HepG2 (cell line): ENCODE data around the gene TXNRD3. TPM values are rescaled to one million over a fixed set of nuclear protein-coding genes. Genes with fewer than 3 reads are reported as not detected.

Source experiments
- ATAC-seq: fragments of 200-7000 bp; cut with Tn5 transposase; 3 replicates; pipeline ENCODE4 v1.9.1; 2020; ENCODE audit warnings: mild to moderate bottlenecking, moderate library complexity
- BruUV-seq: library from RNA; stranded (reverse); fragments of 400-500 nt; replicated peaks from 2 replicates; lab custom pipeline; 2021; lab: Mats Ljungman, UMichigan
- CTCF ChIA-PET: fragments of 300-600 bp; formaldehyde crosslinking; extraction: SDS; loops from one replicate; lab custom pipeline; 2021; ENCODE audit warnings: low total read pairs, inconsistent platforms, low intra/inter-chr PET ratio; lab: Yijun Ruan, JAX
- POLR2A ChIA-PET: fragments of 350-600 bp; sonication (Branson Sonifier 250); formaldehyde crosslinking; loops from one replicate; lab custom pipeline; 2020; ENCODE audit warnings: antibody characterized with exemption, inconsistent platforms; lab: Yijun Ruan, JAX
- DNase-seq: peaks from one replicate; pipeline ENCODE4 v3.0.0-alpha.2; 2015; ENCODE audit warnings: low spot score
- FAIRE-seq: peaks from 3 replicates; lab custom pipeline; 2011; peaks lifted over from hg19 to GRCh38; lab: Jason Lieb, UNC
- H2AFZ ChIP-seq: one replicate; pipeline ENCODE4 v1.6.1; 2011; ENCODE audit warnings: low read length, inconsistent platforms
- H3K27ac ChIP-seq: fragments of 300-600 bp; 3 replicates; pipeline ENCODE4 v1.8.0; 2011; ENCODE audit warnings: mixed run types, mild to moderate bottlenecking, mixed read lengths, low read length, inconsistent platforms; ENCODE audit not compliant: insufficient read depth; ENCODE audit errors: extremely low read length
- H3K27me3 ChIP-seq, 2 experiments: fragments of 200-600 bp in 1 of 2; 2 replicates in 1 of 2; 3 replicates in 1 of 2; pipeline versions ENCODE4 v1.6.0 to v1.8.0; 2011; ENCODE audit warnings: low read length in 2 of 2, mild to moderate bottlenecking in 2 of 2, moderate library complexity in 2 of 2, inconsistent platforms in 1 of 2; ENCODE audit not compliant: insufficient read depth in 2 of 2, control insufficient read depth in 1 of 2
- H3K36me3 ChIP-seq, 2 experiments: fragments of 200-600 bp in 1 of 2; replicated peaks in 1 of 2; 2 replicates in 1 of 2; 3 replicates in 1 of 2; pipeline versions ENCODE4 v1.5.1 to v1.8.0; 2011; ENCODE audit warnings: low read length in 2 of 2, inconsistent platforms in 1 of 2; ENCODE audit not compliant: insufficient read depth in 2 of 2, control insufficient read depth in 1 of 2
- H3K4me1 ChIP-seq: 2 replicates; pipeline ENCODE4 v1.5.1; 2012; ENCODE audit warnings: low read length, inconsistent platforms; ENCODE audit not compliant: insufficient read depth
- H3K4me2 ChIP-seq: 2 replicates; pipeline ENCODE4 v1.6.0; 2011; ENCODE audit warnings: low read depth, low read length, inconsistent platforms
- H3K4me3 ChIP-seq, 3 experiments: fragments of 200-600 bp in 1 of 3; sonication (generic), shearing (Covaris generic) in 1 of 3; replicated peaks in 1 of 3; 2 replicates each; pipeline ENCODE4 v1.5.1; 2011 to 2016; ENCODE audit warnings: low read length in 3 of 3, inconsistent platforms in 2 of 3, low read depth in 2 of 3, mild to moderate bottlenecking in 2 of 3, control low read depth in 1 of 3, mixed read lengths in 1 of 3; ENCODE audit not compliant: insufficient read depth in 1 of 3
- H3K79me2 ChIP-seq: one replicate; pipeline ENCODE4 v1.6.1; 2011; ENCODE audit warnings: low read length, inconsistent platforms; ENCODE audit not compliant: insufficient read depth
- H3K9ac ChIP-seq: 2 replicates; pipeline ENCODE4 v1.6.0; 2011; ENCODE audit warnings: mild to moderate bottlenecking, low read depth, low read length, inconsistent platforms; ENCODE audit not compliant: insufficient read depth
- H3K9me3 ChIP-seq: 2 replicates; pipeline ENCODE4 v1.5.1; 2012; ENCODE audit warnings: mild to moderate bottlenecking, low read length
- H4K20me1 ChIP-seq: 2 replicates; pipeline ENCODE4 v1.6.0; 2011; ENCODE audit warnings: inconsistent platforms, mild to moderate bottlenecking, low read length, moderate library complexity; ENCODE audit not compliant: insufficient read depth
- AGO2 ChIP-seq: fragments of 200-400 bp; formaldehyde crosslinking; optimal IDR thresholded peaks from 2 replicates; pipeline ENCODE3; 2017; ENCODE audit warnings: mild to moderate bottlenecking, low read depth, low read length, moderate library complexity
- ELF4 ChIP-seq: sonication (generic); formaldehyde crosslinking; IDR thresholded peaks from 2 replicates; pipeline ENCODE4 v1.5.0; 2020; ENCODE audit warnings: missing genetic modification reagents, mild to moderate bottlenecking, moderate library complexity, borderline replicate concordance
- HDAC6 ChIP-seq: fragments of 200-600 bp; sonication (generic); IDR thresholded peaks from 2 replicates; pipeline ENCODE4 v1.7.0; 2017; ENCODE audit warnings: mild to moderate bottlenecking, antibody characterized with exemption, low read length, low read depth
- HNF4A ChIP-seq: sonication (generic); formaldehyde crosslinking; IDR thresholded peaks from 2 replicates; pipeline ENCODE4 v1.4.0; 2020; ENCODE audit warnings: missing genetic modification reagents
- MIER3 ChIP-seq: IDR thresholded peaks from 2 replicates; pipeline ENCODE4 v1.6.1; 2016; ENCODE audit warnings: missing compliant biosample characterization, borderline replicate concordance
- NR1H2 ChIP-seq: sonication (generic); formaldehyde crosslinking; IDR thresholded peaks from 2 replicates; pipeline ENCODE4 v1.8.1; 2022; ENCODE audit warnings: low read depth, missing genetic modification reagents, borderline replicate concordance
- RBAK ChIP-seq: sonication (generic); formaldehyde crosslinking; IDR thresholded peaks from 2 replicates; pipeline ENCODE4 v1.5.1; 2020; ENCODE audit warnings: mild to moderate bottlenecking, missing genetic modification reagents
- RXRA ChIP-seq: sonication (generic); formaldehyde crosslinking; IDR thresholded peaks from 2 replicates; pipeline ENCODE4 v1.5.1; 2020; ENCODE audit warnings: missing genetic modification reagents
- SPEN ChIP-seq: sonication (generic); formaldehyde crosslinking; IDR thresholded peaks from 2 replicates; pipeline ENCODE4 v1.5.1; 2020; ENCODE audit warnings: low read depth, mild to moderate bottlenecking, missing genetic modification reagents
- TSC22D2 ChIP-seq: sonication (generic); formaldehyde crosslinking; IDR thresholded peaks from 2 replicates; pipeline ENCODE4 v1.5.1; 2020; ENCODE audit warnings: missing genetic modification reagents, mild to moderate bottlenecking, borderline replicate concordance
- ZKSCAN5 ChIP-seq: sonication (generic); formaldehyde crosslinking; IDR thresholded peaks from 2 replicates; pipeline ENCODE4 v1.5.1; 2020; ENCODE audit warnings: mild to moderate bottlenecking, missing genetic modification reagents
- ZNF253 ChIP-seq: sonication (generic); formaldehyde crosslinking; IDR thresholded peaks from 2 replicates; pipeline ENCODE4 v1.8.0; 2022; ENCODE audit warnings: mild to moderate bottlenecking, missing genetic modification reagents, borderline replicate concordance
- ZNF343 ChIP-seq: sonication (generic); formaldehyde crosslinking; IDR thresholded peaks from 2 replicates; pipeline ENCODE4 v1.4.0; 2020; ENCODE audit warnings: mild to moderate bottlenecking, missing genetic modification reagents
- ZNF605 ChIP-seq: sonication (generic); formaldehyde crosslinking; IDR thresholded peaks from 2 replicates; pipeline ENCODE4 v1.8.0; 2022; ENCODE audit warnings: mild to moderate bottlenecking, missing genetic modification reagents
- ZNF660 ChIP-seq: sonication (generic); formaldehyde crosslinking; IDR thresholded peaks from 2 replicates; pipeline ENCODE4 v1.5.1; 2020; ENCODE audit warnings: mild to moderate bottlenecking, low read depth, missing genetic modification reagents, borderline replicate concordance
- ZNF678 ChIP-seq: sonication (generic); formaldehyde crosslinking; IDR thresholded peaks from 2 replicates; pipeline ENCODE4 v1.4.0; 2020; ENCODE audit warnings: mild to moderate bottlenecking, missing genetic modification reagents
- ZNF713 ChIP-seq: sonication (generic); formaldehyde crosslinking; IDR thresholded peaks from 2 replicates; pipeline ENCODE4 v1.4.0; 2020; ENCODE audit warnings: mild to moderate bottlenecking, missing genetic modification reagents
- ZSCAN9 ChIP-seq: IDR thresholded peaks from 2 replicates; pipeline ENCODE4 v1.6.1; 2016; ENCODE audit warnings: borderline replicate concordance
- WGBS: methylation state at CpG from one replicate; pipeline ENCODE4 v1.1.6; 2017; ENCODE audit warnings: low lambda C conversion rate; 5-methylcytosine and 5-hydroxymethylcytosine counted together
- in situ Hi-C: cut with HindIII; loops from 2 replicates; pipeline ENCODE4 v1.10.0; 2017; ENCODE audit warnings: low pct_unique_long_range_greater_than_20kb; ENCODE audit not compliant: extremely low pct_ligation_motif_present
- intact Hi-C: fragments of 100-400 bp; cut with micrococcal nuclease; formaldehyde crosslinking; loops from one replicate; pipeline ENCODE4 v1.10.0; 2022; ENCODE audit not compliant: unreplicated experiment
- polyA plus RNA-seq, 8 experiments: library from polyadenylated mRNA; depleted of rRNA in 3 of 8; stranded (reverse) in 7 of 8; unstranded in 1 of 8; fragments of >200 nt; fragmentation: Illumina TruSeq in 4 of 8; extraction: Trizol in 4 of 8; gene quantifications; 2 replicates each; pipeline versions ENCODE4 v1.2.1 to v1.2.3, GENCODE V29; 2011 to 2016; ENCODE audit warnings: low read depth in 4 of 8, missing spikeins in 1 of 8, mixed read lengths in 1 of 8; ENCODE audit not compliant: insufficient read depth in 1 of 8
- total RNA-seq, 5 experiments: library from RNA; depleted of rRNA; stranded (reverse); fragments of >200 nt; fragmentation: Illumina TruSeq; extraction: Trizol; gene quantifications; 2 replicates each; pipeline ENCODE4 v1.2.3, GENCODE V29; 2016; ENCODE audit warnings: low read depth in 1 of 5
- TF ChIP-seq, protein P1 (sequence below): sonication (generic); formaldehyde crosslinking; IDR thresholded peaks from 2 replicates; pipeline ENCODE4 v1.5.1; 2020; ENCODE audit warnings: mild to moderate bottlenecking, missing genetic modification reagents, moderate library complexity
- TF ChIP-seq, protein P2 (sequence below): sonication (generic); formaldehyde crosslinking; IDR thresholded peaks from 2 replicates; pipeline ENCODE4 v1.5.0; 2020; ENCODE audit warnings: missing genetic modification reagents

Gene TXNRD3
- total and polyA plus RNA-seq, 2 of the 13 experiments (the other 11 are each of a cell fraction or from before 2014, with no cell fraction given) = 4.8 to 20.7 TPM

- intact Hi-C loops (no loop called here), in situ Hi-C loops (no loop called here)
- peaks cover 0 to 58% of the 10 kb centered on the region in 2 experiments; a peak in 4 of 5 replicates for H3K27me3 ChIP-seq
- no peaks in the 10 kb centered on the region for H3K36me3 ChIP-seq
- no peak overlapping the region for H3K9ac ChIP-seq
- POLR2A ChIA-PET = no interaction called here
- TF ChIP-seq, protein P1, sequence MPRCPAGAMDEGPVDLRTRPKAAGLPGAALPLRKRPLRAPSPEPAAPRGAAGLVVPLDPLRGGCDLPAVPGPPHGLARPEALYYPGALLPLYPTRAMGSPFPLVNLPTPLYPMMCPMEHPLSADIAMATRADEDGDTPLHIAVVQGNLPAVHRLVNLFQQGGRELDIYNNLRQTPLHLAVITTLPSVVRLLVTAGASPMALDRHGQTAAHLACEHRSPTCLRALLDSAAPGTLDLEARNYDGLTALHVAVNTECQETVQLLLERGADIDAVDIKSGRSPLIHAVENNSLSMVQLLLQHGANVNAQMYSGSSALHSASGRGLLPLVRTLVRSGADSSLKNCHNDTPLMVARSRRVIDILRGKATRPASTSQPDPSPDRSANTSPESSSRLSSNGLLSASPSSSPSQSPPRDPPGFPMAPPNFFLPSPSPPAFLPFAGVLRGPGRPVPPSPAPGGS (CRISPR knock-in tag) = no peak
- TF ChIP-seq ZNF343 (CRISPR knock-in tag) (no peak), TSC22D2 (CRISPR knock-in tag) (no peak), RXRA (CRISPR knock-in tag) (no peak), ZKSCAN5 (CRISPR knock-in tag) (no peak), AGO2 (no peak), HNF4A (no peak), ZNF660 (CRISPR knock-in tag) (no peak), MIER3 (no peak), ELF4 (CRISPR knock-in tag) (no peak), RBAK (CRISPR knock-in tag) (no peak), ZNF678 (no peak), HDAC6 (no peak), ZNF713 (CRISPR knock-in tag) (no peak), ZNF605 (no peak), SPEN (CRISPR knock-in tag) (no peak), ZNF253 (CRISPR knock-in tag) (no peak), NR1H2 (CRISPR knock-in tag) (no peak), ZSCAN9 (no peak)
- TF ChIP-seq, protein P2, sequence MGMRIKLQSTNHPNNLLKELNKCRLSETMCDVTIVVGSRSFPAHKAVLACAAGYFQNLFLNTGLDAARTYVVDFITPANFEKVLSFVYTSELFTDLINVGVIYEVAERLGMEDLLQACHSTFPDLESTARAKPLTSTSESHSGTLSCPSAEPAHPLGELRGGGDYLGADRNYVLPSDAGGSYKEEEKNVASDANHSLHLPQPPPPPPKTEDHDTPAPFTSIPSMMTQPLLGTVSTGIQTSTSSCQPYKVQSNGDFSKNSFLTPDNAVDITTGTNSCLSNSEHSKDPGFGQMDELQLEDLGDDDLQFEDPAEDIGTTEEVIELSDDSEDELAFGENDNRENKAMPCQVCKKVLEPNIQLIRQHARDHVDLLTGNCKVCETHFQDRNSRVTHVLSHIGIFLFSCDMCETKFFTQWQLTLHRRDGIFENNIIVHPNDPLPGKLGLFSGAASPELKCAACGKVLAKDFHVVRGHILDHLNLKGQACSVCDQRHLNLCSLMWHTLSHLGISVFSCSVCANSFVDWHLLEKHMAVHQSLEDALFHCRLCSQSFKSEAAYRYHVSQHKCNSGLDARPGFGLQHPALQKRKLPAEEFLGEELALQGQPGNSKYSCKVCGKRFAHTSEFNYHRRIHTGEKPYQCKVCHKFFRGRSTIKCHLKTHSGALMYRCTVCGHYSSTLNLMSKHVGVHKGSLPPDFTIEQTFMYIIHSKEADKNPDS = no peak
- H3K9me3 ChIP-seq = peaks cover 7% of the 10 kb centered on the region; the same call in 1 of the 2 replicates
- H3K27ac ChIP-seq = no peak overlapping the region
- CTCF ChIA-PET = no interaction called here
- no peaks in the 10 kb centered on the region for H3K79me2 ChIP-seq
- no peak overlapping the region for H2AFZ ChIP-seq
- ATAC-seq (no peak), FAIRE-seq (no peak), DNase-seq (no peak)
- no peak overlapping the region for H3K4me3 ChIP-seq
- peaks cover 9% of the 10 kb centered on the region; the same call in 1 of the 2 replicates for H3K4me1 ChIP-seq
- no peaks in the 10 kb centered on the region for H4K20me1 ChIP-seq
- no TSS peak for BruUV-seq
- no CpG with 5 or more reads among the region's 4 CpGs for WGBS
- H3K4me2 ChIP-seq = no peak overlapping the region
Observed at GRCh38 chr3:126663257-126663656, 8.3 kb upstream of the TXNRD3 start.
